ENCODE measurements around the gene FAM241A.
"Not testable (repeated sequence)": the region's sequence is repeated elsewhere in the genome, so short reads cannot be mapped to it uniquely, and the experiment has no call there.

Gene FAM241A

GRCh38 chr4:112145326-112145789 lies at the start of gene FAM241A:
FAM241A (plus strand) TSS chr4:112145454; CDS start chr4:112145581, 127 bp downstream.
- DNase-seq = peak; percentile 67 to 88

- no peak for DNase-seq
These were observed 46.3 kb upstream of the FAM241A start for GRCh38 chr4:112098841-112099530.

DNA sequence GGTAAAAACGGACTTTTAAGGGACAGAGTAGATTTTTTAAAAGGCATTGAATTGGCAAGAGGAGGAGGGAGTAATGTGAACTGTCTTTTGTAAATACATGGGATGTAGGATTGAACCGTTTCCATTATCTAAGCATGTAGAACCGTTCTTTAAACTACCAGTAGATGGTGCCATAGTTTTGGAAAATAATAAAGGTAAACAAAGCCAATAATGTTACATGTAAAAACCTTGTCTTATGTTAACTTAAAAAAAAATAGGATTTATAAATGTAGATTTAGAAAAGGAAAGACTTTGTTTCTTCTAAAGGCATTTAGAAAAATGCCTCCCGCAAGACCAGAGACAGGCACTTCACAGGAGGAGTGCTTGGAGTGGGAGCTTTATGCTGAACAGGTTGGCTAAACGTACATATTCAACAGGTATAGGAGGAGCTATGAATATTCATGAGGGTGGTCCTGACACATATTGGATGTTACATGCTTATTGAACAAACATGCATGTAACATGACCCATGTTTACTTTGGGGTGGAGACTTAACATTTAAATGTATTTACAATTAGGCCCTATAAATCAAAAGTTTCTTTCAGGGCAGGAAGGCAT lies 45.5 kb upstream of the FAM241A start:
- DNase-seq = peak; percentile 7 to 58

- no peak for DNase-seq
These were observed 42.3 kb upstream of the FAM241A start for GRCh38 chr4:112102875-112103370.

GRCh38 chr4:112105201-112105969 lies 39.9 kb upstream of the FAM241A start:
- no peak for DNase-seq

- DNase-seq = no peak
These were observed 35.7 kb upstream of the FAM241A start for GRCh38 chr4:112109360-112110058.

GRCh38 chr4:112110059-112110425 lies 35.2 kb upstream of the FAM241A start:
- DNase-seq = no peak

GRCh38 chr4:112111306-112111705 lies 33.9 kb upstream of the FAM241A start:
- no peak for DNase-seq

DNA sequence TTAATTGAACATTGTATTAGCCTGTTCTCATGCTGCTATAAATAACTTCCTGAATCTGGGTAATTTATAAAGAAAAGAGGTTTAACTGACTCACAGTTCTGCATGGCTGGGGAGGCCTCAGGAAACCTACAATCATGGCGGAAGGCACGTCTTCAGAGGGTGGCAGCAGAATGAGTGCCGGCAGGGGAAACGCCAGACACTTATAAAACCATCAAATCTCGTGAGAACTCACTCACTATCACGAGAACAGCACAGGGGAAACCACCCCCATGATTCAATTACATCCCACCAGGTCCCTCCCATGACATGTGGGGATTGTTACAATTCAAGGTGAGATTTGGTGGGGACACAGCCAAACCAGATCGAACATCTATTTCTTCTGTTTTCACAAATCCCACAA lies 33.2 kb upstream of the FAM241A start:
- DNase-seq = not testable (repeated sequence)

GRCh38 chr4:112112590-112113170 lies 32.6 kb upstream of the FAM241A start:
- peak in 1 of 2 experiments; percentile 21 for DNase-seq

- DNase-seq = no peak
These were observed 31.4 kb upstream of the FAM241A start for GRCh38 chr4:112113864-112114263.

- no peak for DNase-seq
These were observed 30.8 kb upstream of the FAM241A start for GRCh38 chr4:112114452-112114851.

DNA sequence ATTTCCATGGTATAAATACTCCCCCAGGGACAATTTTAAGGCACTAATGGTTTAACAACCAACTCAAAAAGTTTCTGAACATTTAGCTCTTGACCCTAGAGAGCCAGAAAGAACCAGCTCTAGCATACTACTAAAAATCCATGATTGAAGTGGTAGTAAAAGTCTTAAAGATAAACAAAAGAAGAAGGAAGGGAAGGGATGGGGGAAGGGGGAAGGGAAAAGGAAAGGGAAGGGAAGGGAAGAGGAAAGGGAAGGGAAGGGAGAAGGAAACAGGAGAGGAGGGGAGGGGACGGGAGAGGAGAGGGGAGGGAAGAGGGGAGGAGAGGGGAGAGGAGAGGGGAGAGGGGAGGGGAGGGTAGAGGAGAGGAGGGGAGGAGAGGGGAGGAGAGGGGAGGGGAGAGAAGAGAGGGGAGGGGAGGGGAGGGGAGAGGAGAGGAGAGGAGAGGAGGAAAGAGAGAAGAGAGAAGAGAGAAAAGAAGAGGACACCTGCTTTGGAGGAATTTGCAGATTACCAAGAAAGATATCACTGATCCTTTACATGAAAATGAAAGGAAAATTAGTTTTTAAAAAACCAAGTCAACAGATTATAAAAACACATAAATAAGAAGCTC lies 26.4 kb upstream of the FAM241A start:
- no peak for DNase-seq

GRCh38 chr4:112119353-112119783 lies 25.9 kb upstream of the FAM241A start:
- no peak for DNase-seq

GRCh38 chr4:112120021-112120420 lies 25.2 kb upstream of the FAM241A start:
- DNase-seq = no peak

DNA sequence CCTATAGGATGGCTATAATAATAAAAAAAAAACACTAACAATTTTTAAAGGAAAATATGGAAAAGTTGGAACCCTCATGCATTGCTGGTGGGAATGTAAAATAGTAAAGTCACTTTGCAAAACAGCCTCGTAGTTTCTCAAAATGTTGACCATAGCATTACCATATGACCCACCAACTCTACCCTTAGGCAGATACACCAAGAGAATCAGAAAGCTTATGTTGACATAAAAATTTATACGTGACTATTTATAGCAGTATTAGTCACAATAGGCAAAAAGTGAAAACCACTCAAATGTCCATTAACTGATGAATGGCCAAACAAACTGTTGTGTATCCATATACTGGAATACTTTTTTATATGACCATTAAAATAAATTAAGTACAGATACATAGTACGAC lies 19.8 kb upstream of the FAM241A start:
- no peak for DNase-seq

DNA sequence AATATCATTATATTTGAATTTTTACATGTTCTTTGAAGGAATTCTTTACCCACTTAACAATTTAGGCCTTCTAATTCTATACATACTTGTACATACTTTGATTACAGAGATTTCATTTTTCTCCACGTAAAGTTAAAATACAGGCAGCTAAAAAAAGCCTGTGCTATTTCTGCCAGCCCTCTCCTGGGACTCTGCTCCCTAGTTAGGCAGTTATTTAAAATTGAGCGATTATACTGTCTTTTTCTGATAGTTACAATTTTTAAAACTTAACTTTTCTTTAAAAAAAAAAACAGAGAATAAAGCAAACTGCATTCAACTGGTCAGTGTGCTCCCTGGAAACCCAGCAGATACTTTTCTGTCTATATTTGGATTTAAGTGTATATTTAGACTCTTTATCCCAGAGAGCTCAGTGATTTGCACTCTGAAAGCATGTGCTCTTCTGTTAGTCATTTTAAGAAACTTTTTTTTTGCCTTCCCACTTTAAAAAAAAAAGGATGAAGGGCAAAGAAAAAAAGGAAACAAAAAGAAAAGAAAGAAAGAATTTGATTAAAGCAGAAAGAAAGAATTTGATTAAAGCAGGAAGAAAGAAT lies 18.1 kb upstream of the FAM241A start:
- DNase-seq = no peak

DNA sequence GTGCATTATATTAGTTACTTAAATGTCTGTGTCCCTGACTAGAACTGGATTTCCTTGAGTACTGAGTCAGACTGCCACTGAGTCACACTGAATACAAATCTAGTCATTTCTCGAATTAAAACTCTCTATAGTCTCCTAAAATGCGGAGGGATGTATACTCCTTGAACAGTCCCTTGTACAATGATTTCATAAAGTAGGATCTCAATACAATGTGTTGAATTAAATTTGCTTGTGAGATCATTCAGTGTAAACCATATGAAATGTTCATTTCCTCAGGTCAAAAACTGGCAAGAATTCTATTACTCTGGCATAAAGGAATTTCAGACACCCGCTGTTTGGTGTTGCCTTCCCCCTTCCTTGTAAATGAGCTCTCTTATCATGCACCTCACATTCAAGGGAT lies 17.5 kb upstream of the FAM241A start:
- DNase-seq = no peak

- no peak for DNase-seq
These were observed 16.8 kb upstream of the FAM241A start for GRCh38 chr4:112128452-112128851.

DNA sequence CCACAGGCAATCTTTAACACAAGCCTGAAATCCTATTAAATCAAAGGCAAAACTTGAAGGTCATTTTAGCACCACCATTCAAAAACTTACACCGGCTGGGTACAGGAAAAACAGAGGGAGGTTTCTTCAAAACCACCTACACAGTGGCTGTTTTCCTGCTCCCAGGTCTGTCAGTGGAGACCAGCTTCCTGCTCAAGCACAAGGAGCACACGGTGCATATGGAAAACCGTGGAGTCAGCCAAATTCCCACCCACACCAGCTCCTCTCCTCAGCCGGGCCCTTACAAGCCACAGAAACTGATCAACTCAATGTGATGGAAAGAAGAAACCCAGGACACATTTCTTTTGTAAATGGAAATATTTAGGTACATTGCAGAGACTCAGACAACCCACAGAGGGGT lies 14.3 kb upstream of the FAM241A start:
- no peak for DNase-seq

DNA sequence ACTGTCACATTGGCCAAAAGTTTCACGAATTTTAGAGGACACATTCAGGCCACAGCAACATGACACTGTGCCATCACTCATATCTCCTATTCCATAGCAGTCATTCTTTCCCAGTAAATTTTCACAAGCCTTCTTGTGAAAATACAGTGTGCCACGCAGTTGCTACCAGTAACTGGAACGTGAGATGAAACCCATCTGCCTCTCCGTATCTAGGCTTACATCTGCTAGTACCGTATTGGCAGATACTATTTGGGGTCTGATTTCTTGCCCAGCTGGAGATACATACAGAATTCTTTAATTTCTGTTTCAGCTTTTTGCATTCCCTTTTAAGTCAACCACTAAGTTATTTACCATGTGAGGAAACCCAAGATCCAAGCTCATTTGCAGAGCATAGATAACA lies 8.7 kb upstream of the FAM241A start:
- no peak for DNase-seq

- DNase-seq = no peak
These were observed 6.7 kb upstream of the FAM241A start for GRCh38 chr4:112138538-112138937.
